SKM-1 (cell line): Measurements from ENCODE around the gene UNC13A.

ENCODE experiments used
- DNase-seq: peaks from one replicate; lab custom pipeline; 2025; ENCODE audit not compliant: unreplicated experiment; lab: John Stamatoyannopoulos, UW

Gene UNC13A

DNA sequence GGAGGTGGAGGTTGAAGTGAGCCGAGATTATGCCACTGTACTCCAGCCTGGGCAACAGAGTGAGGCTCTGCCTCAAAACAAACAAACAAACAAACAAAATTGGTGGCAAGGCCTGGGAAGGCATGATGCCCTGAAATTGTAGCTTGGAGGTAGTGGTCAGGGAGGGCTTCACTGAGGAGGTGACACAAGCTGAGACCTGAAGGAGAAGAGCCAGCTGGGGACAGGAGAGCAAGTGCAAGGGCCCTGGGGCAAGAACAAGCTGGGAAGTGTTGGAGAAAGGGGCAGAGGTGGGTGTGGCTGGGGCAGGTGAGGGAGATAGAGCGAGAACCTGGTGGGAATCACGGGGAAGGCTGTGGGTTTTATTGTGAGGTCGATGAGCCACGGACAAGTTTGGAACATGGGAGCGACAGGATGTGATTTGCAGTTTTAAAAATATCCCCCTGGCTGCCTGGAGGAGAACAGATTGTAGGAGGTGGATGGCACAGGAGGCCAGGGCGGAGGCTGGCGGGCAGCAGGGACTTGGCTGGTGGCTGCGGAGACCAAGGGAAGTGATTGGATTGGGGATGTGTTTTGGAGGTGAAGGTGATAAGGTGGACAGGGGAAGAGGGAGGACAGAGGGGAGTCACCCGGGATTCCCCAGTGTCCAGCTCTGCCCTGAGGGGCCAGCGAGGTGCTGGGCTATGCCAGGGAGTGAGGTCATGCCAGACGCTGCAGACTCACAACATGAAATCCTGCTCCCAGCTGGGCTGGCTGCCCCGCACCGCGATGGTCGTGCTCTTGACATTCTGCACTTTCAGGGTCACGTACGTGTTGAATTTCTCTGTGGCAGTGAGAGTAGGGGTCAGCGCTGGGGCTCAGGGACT, 14.0 kb downstream of the UNC13A start:
- DNase-seq: no peak

DNA sequence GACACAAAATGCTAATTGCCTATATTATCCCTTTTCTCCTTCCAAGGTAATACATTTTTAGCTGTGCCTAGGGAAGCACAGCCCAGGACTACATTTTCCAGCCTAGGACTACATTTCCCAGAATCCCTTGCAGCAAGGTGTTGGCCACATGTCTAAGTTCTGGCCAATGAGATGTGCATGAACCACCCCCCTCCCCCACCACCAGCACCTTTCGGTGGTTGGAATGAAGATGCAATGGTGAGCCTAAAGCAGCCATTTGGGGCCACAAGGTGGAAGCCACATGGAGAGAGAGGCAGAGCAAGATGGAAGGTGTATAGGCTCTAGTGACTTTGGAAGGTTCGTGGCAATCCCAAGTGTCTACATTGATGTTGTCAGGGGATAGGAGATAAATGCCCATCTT, 16.2 kb downstream of the UNC13A start:
- DNase-seq: no peak

DNA sequence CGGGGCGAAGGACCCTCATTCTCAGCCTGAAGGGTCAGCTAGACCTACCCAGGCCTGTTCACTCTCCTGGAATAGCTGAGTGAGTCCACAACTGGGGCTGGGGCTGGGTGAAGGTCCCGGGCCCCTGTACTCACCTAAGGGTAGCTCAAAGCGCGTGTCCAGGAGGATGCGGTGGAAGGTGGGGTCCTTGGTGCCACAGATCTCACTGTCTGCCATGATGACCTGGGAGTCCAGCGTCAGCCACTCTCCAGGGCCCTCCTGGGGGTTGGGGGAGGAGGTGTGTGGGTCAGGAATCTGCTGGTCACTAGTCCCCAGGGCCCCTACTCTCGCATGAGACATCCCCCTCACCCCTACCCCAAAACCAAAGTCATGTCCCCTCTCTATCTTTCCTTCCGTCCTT, 18.7 kb downstream of the UNC13A start:
- DNase-seq: no peak

DNA sequence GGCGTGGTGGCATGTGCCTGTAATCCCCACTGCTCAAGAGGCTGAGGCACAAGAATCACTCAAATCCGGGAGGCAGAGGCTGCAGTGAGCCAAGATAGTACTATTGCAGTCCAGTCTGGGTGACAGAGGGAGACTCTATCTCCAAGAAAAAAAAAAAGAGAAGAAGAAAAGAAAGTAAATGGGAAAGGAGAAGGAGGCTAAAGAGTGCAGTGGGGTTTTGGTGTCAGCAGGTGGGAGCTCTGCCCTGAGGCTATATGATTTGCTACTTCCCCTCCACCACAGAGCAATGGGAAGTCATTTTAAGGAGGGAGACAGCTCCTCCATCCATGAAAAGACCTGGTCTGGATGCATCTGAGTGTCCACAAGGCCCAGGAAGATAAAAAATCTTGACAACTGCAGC, 23.1 kb downstream of the UNC13A start:
- no peak for DNase-seq

DNA sequence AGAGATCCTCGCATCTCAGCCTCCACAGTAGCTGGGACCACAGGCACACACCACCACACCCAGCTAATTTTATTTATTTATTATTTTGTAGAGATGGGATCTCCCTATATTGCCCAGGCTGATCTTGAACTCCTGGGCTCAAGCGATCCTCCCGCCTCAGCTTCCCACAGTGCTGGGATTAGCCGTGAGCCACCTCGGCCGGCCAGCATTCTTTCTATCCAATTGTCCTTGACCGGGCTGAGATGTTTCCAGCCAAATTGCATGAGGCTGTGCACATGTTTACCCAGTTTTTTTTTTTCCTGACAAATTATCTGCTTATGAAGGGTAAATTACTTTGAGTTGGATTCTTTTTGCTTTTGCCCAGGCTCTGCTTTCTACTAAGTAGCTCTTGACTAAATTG, 28.2 kb downstream of the UNC13A start:
- DNase-seq: no peak

DNA sequence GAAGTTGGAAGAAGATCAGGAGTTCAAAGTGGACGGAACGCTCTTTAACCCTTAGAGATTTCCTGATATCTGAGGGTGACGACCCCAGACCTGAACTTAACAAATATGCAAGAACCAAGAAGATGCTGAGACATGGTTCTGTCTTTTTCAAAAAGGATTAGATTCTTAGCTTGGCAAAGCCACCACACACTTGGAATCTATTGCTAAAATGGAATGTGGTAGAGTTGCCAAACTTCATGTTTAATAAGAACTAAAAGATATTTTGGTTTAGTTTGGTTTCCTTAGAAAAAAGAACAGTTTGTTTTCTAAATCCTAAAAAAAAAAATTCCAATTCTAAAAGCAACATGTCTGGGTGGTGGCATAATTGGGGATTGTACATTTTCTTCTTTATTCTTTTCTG, 29.5 kb downstream of the UNC13A start:
- no peak for DNase-seq

DNA sequence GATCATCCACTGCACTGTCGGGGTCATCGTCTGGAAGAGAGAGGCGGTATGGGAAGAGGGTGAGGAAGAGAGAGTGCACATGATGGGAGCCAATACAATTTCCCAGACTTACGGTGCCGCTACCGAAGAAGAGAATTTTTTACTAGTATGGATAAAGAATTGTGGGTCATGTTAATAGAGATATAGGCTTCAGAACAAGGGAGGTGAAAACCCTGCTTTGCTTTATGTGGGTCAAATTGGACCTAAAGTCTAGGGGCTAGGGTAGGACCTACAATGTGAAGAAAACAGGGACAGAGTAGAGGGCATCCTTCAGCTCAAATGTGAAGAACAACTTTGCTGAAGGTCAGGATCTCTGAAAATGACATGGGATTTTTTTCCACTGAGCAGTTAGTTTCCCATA, 29.9 kb downstream of the UNC13A start:
- no peak for DNase-seq

DNA sequence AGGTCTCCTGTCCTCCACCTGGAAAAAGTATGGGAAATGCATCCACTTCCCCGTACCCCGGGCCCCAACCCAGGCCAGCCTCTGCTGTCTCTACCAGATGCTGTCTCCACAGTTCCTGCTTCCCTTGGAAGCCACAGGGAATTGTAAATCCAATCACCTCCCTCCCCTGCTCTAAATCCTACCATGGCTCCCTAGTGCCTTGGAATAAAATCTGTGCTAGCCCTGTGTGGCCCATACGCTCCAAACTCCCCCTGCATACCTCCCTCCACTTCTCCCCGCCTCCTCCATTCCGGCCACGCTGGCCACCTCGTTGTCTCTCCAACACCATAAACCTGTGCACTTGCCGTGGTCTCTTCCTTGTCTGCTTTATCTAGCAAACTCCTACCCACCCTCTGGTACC, 31.2 kb downstream of the UNC13A start:
- DNase-seq: no peak

DNA sequence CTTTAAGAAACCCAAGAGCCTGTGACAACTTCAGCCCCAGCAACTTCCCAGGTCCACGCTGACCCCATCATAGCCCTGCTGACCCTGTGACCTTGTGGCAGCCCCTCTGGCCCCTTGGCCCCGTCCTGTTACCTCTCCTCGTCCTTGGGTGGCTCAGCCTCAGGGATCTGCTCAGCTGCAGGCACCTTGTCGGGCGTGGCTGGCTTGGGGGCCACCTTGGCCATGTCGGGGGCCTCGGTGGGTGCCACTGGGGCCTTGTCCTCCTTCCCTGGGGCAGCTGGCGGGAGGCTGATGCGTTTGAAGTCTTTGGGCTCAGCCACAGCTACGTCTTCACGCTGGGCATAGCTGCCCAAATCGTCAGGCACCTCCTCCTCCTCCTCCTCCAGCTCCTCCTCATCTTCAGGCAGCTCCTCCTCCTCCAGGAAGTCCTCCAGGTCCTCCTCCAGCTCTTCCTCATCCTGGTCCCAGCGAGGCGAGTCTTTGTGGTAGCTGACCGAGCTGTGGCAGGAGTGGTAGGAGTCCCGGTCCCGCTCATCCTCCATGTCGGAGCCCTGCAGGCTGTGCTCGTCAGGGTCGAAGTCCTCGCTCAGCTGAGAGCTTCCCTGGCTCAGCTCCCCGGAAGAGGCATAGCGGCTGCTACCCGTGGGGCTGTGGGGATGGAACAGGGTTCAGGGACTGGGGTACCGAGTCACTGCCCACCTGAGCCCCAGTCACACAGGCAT, 32.2 kb downstream of the UNC13A start:
- no peak for DNase-seq

DNA sequence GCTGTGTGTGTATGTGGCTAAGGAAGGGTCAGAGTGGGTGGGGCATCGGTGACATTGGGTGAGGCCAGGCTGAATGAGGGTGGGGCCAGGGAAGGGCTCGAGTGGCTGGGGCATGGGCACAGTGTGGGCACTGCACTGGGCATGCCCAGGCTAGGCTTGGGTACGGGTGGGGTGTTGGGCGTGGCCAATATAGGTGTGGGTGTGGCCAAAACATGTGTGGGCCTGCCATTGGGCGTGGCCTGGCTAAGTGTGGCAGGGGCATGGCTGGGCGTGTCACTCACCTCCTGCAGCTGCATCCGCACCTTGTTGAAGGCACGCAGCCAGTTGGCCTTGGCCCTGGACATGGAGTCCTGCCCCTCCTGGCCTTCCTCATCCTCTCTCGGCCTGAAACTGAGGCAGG, 33.2 kb downstream of the UNC13A start:
- DNase-seq: no peak

DNA sequence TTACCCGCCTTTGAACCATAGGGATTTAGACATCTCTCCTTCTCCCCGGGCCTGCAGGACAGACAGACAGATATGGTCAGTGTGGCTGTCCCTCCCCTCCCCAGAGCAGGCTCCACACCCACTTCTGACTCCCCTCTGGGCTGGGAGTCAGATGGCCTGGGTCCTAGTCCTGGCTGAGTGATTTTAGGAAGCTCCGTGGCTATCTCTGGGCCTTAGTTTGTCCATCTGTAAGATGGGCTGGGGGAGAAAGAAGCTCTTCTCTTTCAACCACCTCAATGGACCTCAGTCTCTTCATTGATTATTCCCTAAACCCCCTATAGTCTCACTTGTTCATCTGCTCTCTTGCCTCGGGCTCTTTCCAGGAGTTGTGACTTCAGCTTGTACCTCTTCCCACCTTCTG, 35.5 kb downstream of the UNC13A start:
- no peak for DNase-seq

DNA sequence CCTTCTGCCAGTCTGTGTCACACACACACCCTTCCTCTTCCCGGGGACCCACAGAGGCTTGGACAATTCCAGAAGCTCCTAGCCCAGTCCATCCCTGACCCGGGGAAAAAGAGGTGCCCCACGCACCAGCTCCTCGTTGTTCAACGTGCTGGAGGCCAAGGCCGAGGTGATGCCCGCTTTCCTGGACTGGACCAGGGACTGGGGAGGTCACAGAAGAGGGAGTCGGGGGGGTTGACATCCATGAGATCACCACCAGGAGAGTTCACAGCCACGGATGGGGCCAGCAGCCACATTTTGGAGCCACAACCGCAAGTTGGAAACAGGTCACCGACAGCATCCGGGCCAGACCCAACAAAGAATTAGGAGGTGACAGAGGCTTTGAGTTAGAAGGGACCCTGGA, 39.4 kb downstream of the UNC13A start:
- DNase-seq: no peak

DNA sequence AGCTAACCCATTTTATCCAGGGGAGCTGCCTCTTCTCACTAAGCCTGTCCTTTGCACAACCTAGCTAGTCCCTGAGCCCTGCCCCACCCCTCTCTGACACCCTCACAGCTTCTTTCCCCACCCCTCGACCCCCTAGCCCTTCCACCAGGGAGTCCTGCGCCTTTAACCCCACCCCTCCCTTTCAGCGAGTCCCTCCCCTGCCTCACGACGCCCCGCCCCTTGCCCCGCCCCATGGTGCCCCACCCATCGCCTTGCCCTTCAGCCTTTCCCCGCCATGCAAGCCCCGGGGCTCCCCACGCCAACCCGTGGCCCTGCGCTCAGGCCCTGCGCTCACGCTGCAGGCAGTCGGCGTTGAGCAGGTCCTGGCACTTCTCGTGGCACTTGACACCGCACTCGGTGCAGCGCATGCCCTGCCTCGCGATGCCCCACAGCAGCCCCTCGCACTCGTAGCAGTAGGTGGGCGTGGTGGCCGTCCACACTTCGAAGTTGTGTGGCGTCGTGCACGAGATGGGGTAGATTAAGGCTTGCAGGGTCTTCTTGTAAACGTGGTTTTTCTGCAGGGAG, 40.0 kb downstream of the UNC13A start:
- DNase-seq: no peak

DNA sequence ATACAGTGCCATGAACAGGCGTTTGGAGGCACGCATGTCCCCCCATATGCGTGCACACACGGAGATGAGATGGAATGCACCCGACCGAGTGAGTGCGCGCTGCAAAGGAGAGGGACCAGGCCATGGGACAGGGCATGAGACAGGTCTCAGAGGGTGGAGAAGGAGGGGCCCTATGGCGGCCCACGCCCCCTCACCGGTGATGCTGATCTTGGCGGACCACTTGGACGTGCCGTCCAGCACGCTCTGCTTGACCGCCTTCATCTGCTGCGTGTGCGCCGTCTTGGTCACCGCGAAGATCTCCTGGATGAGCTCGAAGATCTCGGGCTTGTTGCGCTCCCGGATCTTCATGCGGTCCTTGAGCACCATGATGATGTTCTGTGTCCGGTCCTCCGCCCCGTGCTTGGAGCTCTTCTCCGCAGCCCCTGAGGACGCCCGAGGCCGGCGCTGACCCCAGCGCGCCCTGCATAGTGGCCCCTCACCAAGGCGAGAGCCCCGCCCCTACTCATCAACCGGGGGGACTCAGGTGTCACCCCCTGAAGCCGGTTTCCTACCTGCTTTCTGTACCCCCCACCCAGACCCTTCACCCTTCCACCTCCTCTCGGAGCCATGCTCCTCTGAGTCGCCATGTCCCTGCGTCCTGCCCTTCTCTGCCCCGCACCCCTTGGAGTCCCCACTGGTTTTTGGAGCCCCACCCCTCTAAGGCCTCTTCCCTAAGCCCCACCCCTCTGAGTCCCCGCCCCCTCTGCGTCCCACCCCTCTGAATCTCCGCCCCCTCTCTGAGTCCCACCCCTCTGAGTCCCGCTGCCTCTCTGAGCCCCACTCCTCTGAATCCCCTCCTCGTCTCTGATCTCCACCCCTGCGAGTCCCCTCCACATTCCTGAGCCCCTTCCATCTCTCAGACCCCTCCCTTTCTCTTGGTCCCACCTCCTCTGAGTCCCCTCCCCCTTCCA, 40.8 kb downstream of the UNC13A start:
- DNase-seq: no peak

DNA sequence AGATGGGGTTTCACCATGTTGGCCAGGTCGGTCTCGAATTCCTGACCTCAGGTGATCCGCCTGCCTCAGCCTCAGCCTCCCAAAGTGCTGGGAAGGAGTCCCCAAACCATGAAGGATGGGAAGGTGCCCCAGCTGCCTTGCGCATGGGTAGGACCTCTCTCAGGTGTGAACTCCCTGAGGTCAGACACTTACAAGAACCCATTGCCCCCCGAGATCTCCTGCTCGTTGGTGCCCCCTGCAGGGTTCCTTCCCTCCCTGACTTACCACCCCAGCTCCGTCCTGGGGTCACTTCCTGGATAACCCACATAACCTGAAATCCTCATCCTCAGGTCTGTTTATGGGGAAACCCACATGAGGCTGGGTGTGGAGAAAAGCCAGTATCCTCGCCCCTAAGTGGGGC, 41.7 kb downstream of the UNC13A start:
- no peak for DNase-seq

DNA sequence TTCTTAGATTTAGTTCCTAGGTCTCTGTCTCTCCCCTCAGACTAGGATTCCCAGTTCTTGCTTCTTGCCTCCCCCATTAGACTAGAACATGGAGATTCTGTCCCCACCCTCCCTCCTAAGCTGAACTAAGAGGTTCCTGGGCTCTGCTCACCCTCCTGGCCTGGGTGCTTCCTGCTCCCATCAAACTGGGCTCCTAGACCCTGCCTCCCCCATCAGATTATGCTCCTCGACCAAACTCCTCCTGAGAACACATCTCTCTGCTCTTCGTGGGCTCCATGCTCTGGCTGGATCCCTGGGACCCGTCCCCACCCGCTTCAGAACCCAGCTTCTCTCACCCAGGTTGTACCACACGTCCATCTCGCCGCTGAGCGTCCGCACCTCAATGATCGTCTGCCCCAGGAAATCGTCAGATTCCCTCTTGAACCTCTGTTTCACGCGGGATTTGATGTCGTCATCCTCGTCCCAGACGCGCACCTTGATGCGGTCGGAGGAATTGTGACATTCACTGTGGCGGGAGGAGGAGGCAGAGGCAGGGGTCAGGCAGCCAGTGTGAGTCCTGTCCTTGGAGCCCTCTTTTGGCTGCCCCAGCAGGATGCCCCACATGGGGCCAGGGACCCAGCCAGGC, 42.7 kb downstream of the UNC13A start:
- no peak for DNase-seq

DNA sequence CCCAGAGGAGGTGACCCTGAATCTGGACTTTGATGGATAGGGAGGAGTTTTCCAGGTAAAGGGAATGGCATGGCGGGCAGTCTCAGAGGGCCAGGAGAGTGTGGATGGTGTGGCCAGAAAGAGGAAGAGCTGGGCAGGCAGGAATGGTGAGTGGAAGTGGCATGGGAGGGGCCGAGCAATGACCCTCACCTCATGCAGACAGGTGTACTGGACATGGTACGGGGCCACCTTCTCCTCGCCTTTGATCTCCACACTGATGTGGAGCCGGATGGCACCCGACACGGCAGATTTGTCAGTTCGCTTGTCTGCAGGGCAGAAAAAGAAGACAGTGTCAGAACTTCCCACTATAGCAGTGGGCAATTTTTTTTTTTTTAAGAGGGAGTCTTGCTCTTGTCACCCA, 45.5 kb downstream of the UNC13A start:
- DNase-seq: no peak

DNA sequence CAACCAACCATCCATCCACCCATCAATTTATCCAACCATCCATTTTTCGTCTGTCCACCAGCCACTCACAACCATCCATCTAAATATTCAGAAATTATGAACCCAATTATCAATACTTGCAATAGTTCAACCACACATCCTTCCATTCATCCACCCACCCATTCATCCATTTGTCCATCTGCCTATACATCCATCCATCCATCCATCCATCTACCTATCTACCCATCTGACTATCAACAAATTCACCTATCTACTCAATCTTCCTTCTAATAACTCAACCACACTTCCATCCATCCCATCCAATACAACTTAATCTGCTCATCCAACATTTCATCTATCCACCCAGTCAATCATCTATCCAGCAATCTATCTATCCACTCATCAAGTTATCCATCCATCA, 46.3 kb downstream of the UNC13A start:
- DNase-seq: no peak

DNA sequence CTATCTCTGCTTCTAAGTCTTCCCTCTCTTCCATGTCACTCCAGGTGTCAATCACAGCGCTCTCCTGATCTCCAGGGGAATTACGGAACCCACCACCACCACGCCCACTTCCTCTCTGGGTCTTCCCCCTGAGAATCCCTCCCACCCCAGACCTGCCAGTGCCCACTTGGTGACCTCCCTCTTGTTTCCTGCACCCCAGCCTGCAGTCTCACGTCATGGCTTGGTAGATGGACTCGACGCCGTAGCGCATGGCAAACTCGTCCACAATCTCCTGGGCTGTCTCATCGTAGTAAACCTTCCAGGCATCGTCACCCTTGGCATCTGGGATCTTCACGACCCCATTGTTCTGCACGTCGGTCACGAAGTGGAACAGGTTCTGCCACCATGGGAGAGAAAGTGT, 47.0 kb downstream of the UNC13A start:
- DNase-seq: no peak

DNA sequence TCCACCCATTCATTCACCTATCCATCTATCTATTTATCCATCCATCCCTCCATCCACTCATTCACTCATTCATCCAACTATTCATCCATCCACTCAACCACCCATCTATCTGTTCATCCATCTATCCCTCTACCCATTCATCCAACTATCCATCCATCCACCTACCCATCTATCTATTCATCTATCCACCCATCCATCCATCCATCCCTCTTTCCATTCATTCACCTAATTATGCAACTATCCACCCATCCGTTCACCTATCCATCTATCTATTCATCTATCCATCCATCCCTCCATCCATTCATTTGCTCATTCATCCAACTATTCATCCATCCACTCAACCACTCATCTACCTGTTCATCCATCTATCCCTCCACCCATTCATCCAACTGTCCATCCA, 54.5 kb downstream of the UNC13A start:
- DNase-seq: no peak

DNA sequence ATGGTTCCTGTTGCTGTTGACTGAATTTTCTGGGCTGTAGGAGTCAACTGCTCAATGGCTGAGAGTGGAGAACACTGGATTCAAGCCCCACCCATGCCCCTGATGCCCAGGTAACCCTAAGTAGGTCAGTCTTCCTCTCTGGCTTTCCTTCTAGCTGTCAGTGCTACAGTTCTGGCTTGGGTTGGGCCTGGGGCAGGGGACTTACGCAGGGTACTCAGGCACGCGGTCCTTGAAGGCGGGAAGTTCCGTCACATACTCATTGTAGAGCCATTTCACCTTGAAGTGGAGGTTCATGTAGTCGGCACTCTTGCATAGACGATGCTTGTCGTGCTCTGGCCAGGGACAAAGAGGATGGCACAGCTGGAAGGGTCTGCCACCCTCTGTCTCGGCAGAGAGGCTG, 55.6 kb downstream of the UNC13A start:
- no peak for DNase-seq
